Activated CD8-positive, alpha-beta T cell treated with anti-CD3 and anti-CD28 coated beads for 36 hours (primary cell): ENCODE data around the gene PIP5K1B. TPM values are rescaled to one million over a fixed set of nuclear protein-coding genes. Genes with fewer than 3 reads are reported as not detected.

ENCODE experiments used
- ATAC-seq: fragments of 200-7000 bp; cut with Tn5 transposase; one replicate; pipeline ENCODE4 v1.10.0; 2021; ENCODE audit warnings: mild to moderate bottlenecking, moderate library complexity
- CTCF ChIA-PET: fragments of 350-600 bp; sonication (Branson Sonifier 250); formaldehyde crosslinking; loops from one replicate; lab custom pipeline; 2021; ENCODE audit warnings: antibody characterized with exemption; lab: Charles Lee
- POLR2A ChIA-PET: fragments of 350-600 bp; sonication (Branson Sonifier 250); formaldehyde crosslinking; loops from one replicate; lab custom pipeline; 2021; ENCODE audit warnings: antibody characterized with exemption; lab: Charles Lee
- DNase-seq: peaks from one replicate; pipeline ENCODE4 v3.0.0-alpha.2; 2020
- H3K27ac Mint-ChIP-seq: one replicate; pipeline ENCODE4 v1.8.0; 2021; ENCODE audit warnings: mild to moderate bottlenecking, mixed read lengths
- H3K27me3 Mint-ChIP-seq: one replicate; pipeline ENCODE4 v1.8.0; 2021; ENCODE audit warnings: mixed read lengths
- H3K36me3 Mint-ChIP-seq: one replicate; pipeline ENCODE4 v1.8.0; 2021; ENCODE audit warnings: low read depth, mixed read lengths
- H3K4me1 Mint-ChIP-seq: one replicate; pipeline ENCODE4 v1.8.0; 2021; ENCODE audit warnings: low read depth, mixed read lengths
- H3K4me3 Mint-ChIP-seq: one replicate; pipeline ENCODE4 v1.8.0; 2021; ENCODE audit warnings: mild to moderate bottlenecking, moderate library complexity, mixed read lengths
- H3K9me3 Mint-ChIP-seq: one replicate; pipeline ENCODE4 v1.8.0; 2021; ENCODE audit warnings: mixed read lengths
- CTCF ChIP-seq: fragments of 200-600 bp; IDR thresholded peaks from one replicate; pipeline ENCODE4 v1.8.0; 2022; ENCODE audit warnings: antibody characterized with exemption, mild to moderate bottlenecking
- intact Hi-C: fragments of 100-400 bp; cut with micrococcal nuclease; formaldehyde crosslinking; loops from one replicate; pipeline ENCODE4 v1.10.0; 2022
- total RNA-seq, 2 experiments: library from RNA; stranded (reverse); gene quantifications; one replicate each; pipeline ENCODE4 v1.2.3, GENCODE V29; 2021

PIP5K1B gene
- total RNA-seq, 2 experiments from 2014 or later: 0.43 to 0.98 TPM

- TF ChIP-seq CTCF: no peak
- peak; percentile 95 for DNase-seq
- intact Hi-C loops: loop anchor here (10.0 kb wide), 1 partner anchor 245 kb away; no protein-coding TSS in a partner anchor
- Mint-ChIP-seq H3K36me3 (no peaks in the 10 kb centered on the region), H3K27me3 (peaks cover 2% of the 10 kb centered on the region), H3K9me3 (no peaks in the 10 kb centered on the region), H3K4me3 (no peak overlapping the region), H3K4me1 (peaks cover 12% of the 10 kb centered on the region), H3K27ac (no peak overlapping the region)
- ChIA-PET POLR2A (interaction anchor here (0.9 kb wide), 2 partner anchors 9 to 13 kb away, joined by 3 to 4 read pairs; no protein-coding TSS in a partner anchor), CTCF (interaction anchor here (0.5 to 1.3 kb wide), 8 partner anchors 11 to 196 kb away, joined by 3 to 7 read pairs (median 3); no protein-coding TSS in a partner anchor)
- ATAC-seq: peak; percentile 95
Observed at GRCh38 chr9:68779558-68780379, 74.7 kb downstream of the PIP5K1B start.

- no peak overlapping the region for H3K4me3 Mint-ChIP-seq
- DNase-seq (no peak), ATAC-seq (no peak)
- intact Hi-C loops: loop anchor here (10.0 kb wide), 1 partner anchor 244 kb away; no protein-coding TSS in a partner anchor
- no peaks in the 10 kb centered on the region for H3K27me3 Mint-ChIP-seq
- POLR2A ChIA-PET: interaction anchor here (0.9 kb wide), 1 partner anchor 13 kb away, joined by 4 read pairs; no protein-coding TSS in a partner anchor
- H3K27ac Mint-ChIP-seq: no peak overlapping the region
- no peaks in the 10 kb centered on the region for H3K9me3 Mint-ChIP-seq
- CTCF ChIA-PET: interaction anchor here (0.6 to 1.3 kb wide), 5 partner anchors 11 to 197 kb away, joined by 3 to 7 read pairs (median 3); no protein-coding TSS in a partner anchor
- H3K36me3 Mint-ChIP-seq: no peaks in the 10 kb centered on the region
- peak; percentile 35 for TF ChIP-seq CTCF
- H3K4me1 Mint-ChIP-seq: peaks cover 12% of the 10 kb centered on the region
Observed at GRCh38 chr9:68780380-68780712, 75.3 kb downstream of the PIP5K1B start.

GRCh38 chr9:68780720-68781119 lies 75.7 kb downstream of the PIP5K1B start:
- POLR2A ChIA-PET: no interaction called here
- Mint-ChIP-seq H3K4me1 (peaks cover 16% of the 10 kb centered on the region), H3K9me3 (no peaks in the 10 kb centered on the region), H3K27ac (no peak overlapping the region), H3K27me3 (no peaks in the 10 kb centered on the region), H3K36me3 (no peaks in the 10 kb centered on the region), H3K4me3 (no peak overlapping the region)
- CTCF ChIA-PET: no interaction called here
- ATAC-seq: no peak
- no peak for TF ChIP-seq CTCF
- DNase-seq: peak; percentile 29
- intact Hi-C loops: loop anchor here (10.0 kb wide), 1 partner anchor 244 kb away; no protein-coding TSS in a partner anchor

- ChIA-PET CTCF (interaction anchor here (1.2 kb wide), 1 partner anchor 254 kb away, joined by 3 read pairs; the partner anchor contains the start of gene FXN), POLR2A (no interaction called here)
- Mint-ChIP-seq H3K4me3 (peak overlapping the region; percentile 43), H3K4me1 (peaks cover 19% of the 10 kb centered on the region), H3K36me3 (no peaks in the 10 kb centered on the region), H3K27ac (no peak overlapping the region), H3K27me3 (no peaks in the 10 kb centered on the region), H3K9me3 (no peaks in the 10 kb centered on the region)
- TF ChIP-seq CTCF: no peak
- intact Hi-C loops: loop anchor here (10.0 kb wide), 1 partner anchor 243 kb away; no protein-coding TSS in a partner anchor
- no peak for DNase-seq
- no peak for ATAC-seq
Observed at GRCh38 chr9:68781928-68782327, 76.9 kb downstream of the PIP5K1B start.

GRCh38 chr9:68782546-68782945 lies 77.5 kb downstream of the PIP5K1B start:
- Mint-ChIP-seq H3K4me1 (peaks cover 20% of the 10 kb centered on the region), H3K27me3 (no peaks in the 10 kb centered on the region), H3K27ac (no peak overlapping the region), H3K36me3 (peaks cover 2% of the 10 kb centered on the region), H3K9me3 (no peaks in the 10 kb centered on the region), H3K4me3 (no peak overlapping the region)
- no peak for TF ChIP-seq CTCF
- intact Hi-C loops: loop anchor here (10.0 kb wide), 1 partner anchor 242 kb away; no protein-coding TSS in a partner anchor
- no peak for ATAC-seq
- ChIA-PET POLR2A (interaction anchor here (0.8 kb wide), 1 partner anchor 192 kb away, joined by 3 read pairs; no protein-coding TSS in a partner anchor), CTCF (no interaction called here)
- DNase-seq: no peak
